PC-9 (cell line): ENCODE data around the gene SIAH3.

Experiments used
- EZH2 ChIP-seq: fragments of 200-600 bp; sonication (generic); IDR thresholded peaks from 2 replicates; pipeline ENCODE4 v1.8.0; 2017; ENCODE audit warnings: antibody characterized with exemption, low read depth
- TF ChIP-seq, protein P1 (sequence below): fragments of 200-600 bp; sonication (generic); conservative IDR thresholded peaks from 2 replicates; pipeline ENCODE4 v1.6.1; 2017; ENCODE audit warnings: mixed run types, antibody characterized with exemption, mild to moderate bottlenecking, moderate library complexity

DNA sequence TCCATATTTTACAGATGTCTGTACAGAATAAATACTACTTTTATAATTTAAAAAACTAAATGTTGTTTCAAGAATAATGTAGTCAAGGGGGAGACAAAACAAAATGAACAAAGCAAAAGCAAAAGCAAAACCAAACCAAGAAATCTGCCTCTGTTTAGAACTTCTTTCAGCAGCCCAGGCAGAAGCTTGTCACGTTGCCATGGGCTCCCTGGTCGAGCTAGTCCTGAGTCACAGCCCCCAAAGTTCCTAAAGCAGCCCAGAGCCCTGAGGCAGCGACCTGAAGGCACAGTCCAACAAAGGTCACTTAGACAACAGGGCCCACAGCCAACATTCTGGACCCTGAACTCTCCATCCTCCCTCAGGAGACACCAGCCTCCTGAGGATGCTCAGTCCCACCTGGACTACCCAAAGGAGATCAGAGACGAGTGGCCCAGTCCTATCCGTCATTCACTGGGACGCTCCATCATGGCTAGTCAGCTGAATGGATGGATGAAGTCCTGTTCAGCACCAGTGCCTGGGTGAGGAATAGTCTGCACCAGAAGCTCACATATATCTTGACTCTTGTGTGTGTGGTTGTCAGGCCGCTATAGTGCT is 41.7 kb downstream of the SIAH3 start:
- TF ChIP-seq, protein P1, sequence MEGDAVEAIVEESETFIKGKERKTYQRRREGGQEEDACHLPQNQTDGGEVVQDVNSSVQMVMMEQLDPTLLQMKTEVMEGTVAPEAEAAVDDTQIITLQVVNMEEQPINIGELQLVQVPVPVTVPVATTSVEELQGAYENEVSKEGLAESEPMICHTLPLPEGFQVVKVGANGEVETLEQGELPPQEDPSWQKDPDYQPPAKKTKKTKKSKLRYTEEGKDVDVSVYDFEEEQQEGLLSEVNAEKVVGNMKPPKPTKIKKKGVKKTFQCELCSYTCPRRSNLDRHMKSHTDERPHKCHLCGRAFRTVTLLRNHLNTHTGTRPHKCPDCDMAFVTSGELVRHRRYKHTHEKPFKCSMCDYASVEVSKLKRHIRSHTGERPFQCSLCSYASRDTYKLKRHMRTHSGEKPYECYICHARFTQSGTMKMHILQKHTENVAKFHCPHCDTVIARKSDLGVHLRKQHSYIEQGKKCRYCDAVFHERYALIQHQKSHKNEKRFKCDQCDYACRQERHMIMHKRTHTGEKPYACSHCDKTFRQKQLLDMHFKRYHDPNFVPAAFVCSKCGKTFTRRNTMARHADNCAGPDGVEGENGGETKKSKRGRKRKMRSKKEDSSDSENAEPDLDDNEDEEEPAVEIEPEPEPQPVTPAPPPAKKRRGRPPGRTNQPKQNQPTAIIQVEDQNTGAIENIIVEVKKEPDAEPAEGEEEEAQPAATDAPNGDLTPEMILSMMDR = no peak
- no peak for TF ChIP-seq EZH2
